AG04450 (cell line): ENCODE results near the gene SLC29A3. TPM values are rescaled to one million over a fixed set of nuclear protein-coding genes. Genes with fewer than 3 reads are reported as not detected.

Experiments
- CTCF ChIA-PET: fragments of 300-600, 350-600 bp; formaldehyde crosslinking; extraction: SDS; loops from one replicate; lab custom pipeline; 2022; ENCODE audit warnings: antibody characterized with exemption, inconsistent platforms; lab: Charles Lee
- POLR2A ChIA-PET: fragments of 350-600 bp; formaldehyde crosslinking; extraction: SDS; loops from one replicate; lab custom pipeline; 2021; ENCODE audit warnings: antibody characterized with exemption, inconsistent platforms; lab: Yijun Ruan, JAX
- DNase-seq: peaks from one replicate; pipeline ENCODE4 v3.0.0-alpha.2; 2011; ENCODE audit warnings: low read depth, low spot score
- H3K27ac ChIP-seq: one replicate; pipeline ENCODE4 v1.5.1; 2012; ENCODE audit warnings: low read depth, low read length, control low read depth
- H3K27me3 ChIP-seq: one replicate; pipeline ENCODE4 v1.6.0; 2012; ENCODE audit warnings: low read length; ENCODE audit not compliant: control insufficient read depth, insufficient read depth
- H3K4me3 ChIP-seq: 2 replicates; pipeline ENCODE4 v1.5.1; 2011; ENCODE audit warnings: mild to moderate bottlenecking, low read depth, low read length, control low read depth
- H3K9me3 ChIP-seq: 2 replicates; pipeline ENCODE4 v1.5.1; 2012; ENCODE audit warnings: low read length; ENCODE audit not compliant: control insufficient read depth, insufficient read depth
- CTCF ChIP-seq: IDR thresholded peaks from 2 replicates; pipeline ENCODE4 v1.5.1; 2011; ENCODE audit warnings: low read depth, low read length, control low read depth, inconsistent platforms
- polyA plus RNA-seq: library from polyadenylated mRNA; depleted of rRNA; stranded (reverse); fragments of >200 nt; gene quantifications from 2 replicates; pipeline ENCODE4 v1.2.3, GENCODE V29; 2011

SLC29A3 gene
- polyA plus RNA-seq, 1 experiment, result 2.4 TPM

DNA sequence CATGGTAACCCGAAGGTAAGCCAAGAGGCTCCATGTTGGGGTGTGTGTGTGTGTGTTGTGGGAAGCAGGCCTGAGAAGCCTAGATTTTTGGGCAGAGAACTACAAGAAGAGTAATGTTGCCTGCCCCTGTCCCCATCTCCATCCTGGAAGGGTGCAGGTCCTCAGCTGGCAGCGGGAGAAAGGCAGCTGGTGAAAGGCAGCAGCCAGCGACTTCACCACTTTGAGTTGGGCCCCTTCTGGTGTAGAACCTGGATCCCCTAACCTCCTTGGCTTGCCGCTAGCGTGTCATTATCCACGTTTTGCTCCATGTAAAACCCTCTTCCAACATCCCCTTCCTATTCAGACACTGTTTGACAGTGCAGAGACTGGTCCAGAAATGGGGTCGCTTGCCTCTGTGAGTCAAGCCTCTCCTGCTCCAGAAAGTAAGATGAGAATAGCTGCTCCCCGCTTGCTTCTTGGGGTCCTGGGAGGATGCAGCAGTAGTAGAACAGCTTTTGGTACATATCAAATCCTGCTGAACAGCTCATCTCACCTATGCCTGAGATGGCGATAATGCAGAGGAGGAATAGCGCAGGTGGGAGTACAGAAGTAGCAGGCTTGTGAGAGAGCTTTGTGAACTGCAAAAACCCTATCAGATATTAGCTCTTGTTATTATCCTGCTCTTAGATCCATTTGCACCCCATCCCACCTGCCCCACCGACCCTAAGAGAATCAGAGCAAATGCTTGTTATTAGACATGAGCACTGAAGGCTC is 55.6 kb downstream of the SLC29A3 start:
- Histone ChIP-seq H3K27ac (no peak overlapping the region), H3K9me3 (peaks cover 8% of the 10 kb centered on the region; the same call in 1 of the 2 replicates), H3K4me3 (no peak overlapping the region), H3K27me3 (peaks cover 48% of the 10 kb centered on the region)
- DNase-seq, result no peak
- ChIA-PET POLR2A (interaction anchor here (0.6 kb wide), 1 partner anchor 34 kb away, joined by 5 read pairs; no protein-coding TSS in a partner anchor), CTCF (interaction anchor here (0.8 to 2.4 kb wide), 2 partner anchors 10 to 56 kb away, joined by 3 to 7 read pairs; no protein-coding TSS in a partner anchor)
- TF ChIP-seq CTCF, result no peak

DNA sequence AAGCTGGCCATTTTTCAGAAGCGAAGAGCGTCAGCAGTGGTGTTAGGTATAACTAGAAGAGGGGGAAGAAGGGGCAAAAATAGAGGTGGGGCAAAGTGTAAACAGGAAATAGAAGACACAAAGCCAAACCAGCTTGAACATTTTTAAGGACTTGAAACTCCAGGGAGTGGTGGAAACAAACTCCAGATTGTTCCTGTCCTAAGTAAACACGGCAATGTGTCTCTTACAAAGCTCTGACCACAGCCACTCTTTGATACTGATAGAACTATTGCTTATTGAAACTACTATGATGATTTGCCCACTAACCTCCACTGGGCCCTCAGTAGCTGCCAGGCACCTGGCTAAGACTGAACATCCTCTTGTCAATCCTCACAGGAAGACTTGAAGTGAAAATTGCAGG is 56.9 kb downstream of the SLC29A3 start:
- H3K27ac ChIP-seq, result no peak overlapping the region
- DNase-seq, result no peak
- H3K27me3 ChIP-seq, result peaks cover 47% of the 10 kb centered on the region
- no peak for TF ChIP-seq CTCF
- ChIA-PET CTCF (interaction anchor here (0.5 to 2.4 kb wide), 4 partner anchors 9 to 522 kb away, joined by 3 to 7 read pairs (median 4); no protein-coding TSS in a partner anchor), POLR2A (no interaction called here)
- no peak overlapping the region for H3K4me3 ChIP-seq
- peaks cover 8% of the 10 kb centered on the region; the same call in 1 of the 2 replicates for H3K9me3 ChIP-seq

- Histone ChIP-seq H3K27me3 (peaks cover 26% of the 10 kb centered on the region), H3K9me3 (peaks cover 8% of the 10 kb centered on the region; the same call in 1 of the 2 replicates), H3K4me3 (no peak overlapping the region), H3K27ac (no peak overlapping the region)
- ChIA-PET POLR2A (no interaction called here), CTCF (interaction anchor here (0.6 to 2.1 kb wide), 7 partner anchors 58 to 543 kb away, joined by 3 to 6 read pairs (median 3); no protein-coding TSS in a partner anchor)
- no peak for TF ChIP-seq CTCF
- no peak for DNase-seq
Observed at GRCh38 chr10:71378336-71379117, 59.5 kb downstream of the SLC29A3 start.

DNA sequence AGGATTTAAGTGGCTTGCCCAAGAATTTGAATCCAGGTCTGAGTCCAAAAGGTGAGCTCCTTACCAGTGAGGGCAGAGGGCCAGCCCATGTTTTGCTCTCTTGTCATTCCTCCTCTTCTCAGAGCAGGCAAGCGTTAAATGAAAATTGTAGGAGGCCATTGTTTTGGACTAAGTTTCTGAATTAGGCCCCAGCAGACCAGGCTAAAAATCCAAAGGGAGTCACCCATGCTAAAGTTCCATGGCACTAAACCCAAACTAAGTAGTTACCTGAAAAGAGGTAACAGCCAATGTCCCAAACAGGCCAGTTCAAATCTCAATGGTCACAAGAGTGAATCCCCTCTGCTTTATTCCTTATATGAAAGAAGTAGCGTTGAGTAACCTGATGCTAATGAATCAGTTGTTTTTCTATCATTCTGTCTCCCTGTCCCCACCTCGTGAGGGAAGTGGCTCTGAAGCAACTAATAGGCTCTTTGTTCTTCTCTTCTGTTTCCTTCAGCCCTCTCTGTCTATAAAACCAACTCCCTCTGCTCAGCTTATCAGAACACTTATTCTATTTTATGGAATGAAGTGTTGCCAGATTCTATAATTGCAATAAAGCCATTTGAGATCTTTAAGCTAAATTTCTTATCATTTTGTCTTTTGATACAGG is 60.2 kb downstream of the SLC29A3 start:
- Histone ChIP-seq H3K27ac (no peak overlapping the region), H3K4me3 (no peak overlapping the region), H3K9me3 (peaks cover 8% of the 10 kb centered on the region; the same call in 1 of the 2 replicates), H3K27me3 (peaks cover 19% of the 10 kb centered on the region)
- DNase-seq, result no peak
- POLR2A ChIA-PET, result no interaction called here
- CTCF ChIA-PET, result interaction anchor here (1.4 to 2.1 kb wide), 2 partner anchors 59 to 65 kb away, joined by 3 to 6 read pairs; no protein-coding TSS in a partner anchor
- TF ChIP-seq CTCF, result no peak
